CD4-positive, alpha-beta T cell treated with Interleukin-15 for 1 hour (primary cell): ENCODE results near the gene NACA2.
"Not testable (repeated sequence)": the region's sequence is repeated elsewhere in the genome, so short reads cannot be mapped to it uniquely, and the experiment has no call there.

Experiments used
- DNase-seq: peaks from one replicate; pipeline ENCODE4 v3.0.0-alpha.2; 2020

The NACA2 gene

DNA sequence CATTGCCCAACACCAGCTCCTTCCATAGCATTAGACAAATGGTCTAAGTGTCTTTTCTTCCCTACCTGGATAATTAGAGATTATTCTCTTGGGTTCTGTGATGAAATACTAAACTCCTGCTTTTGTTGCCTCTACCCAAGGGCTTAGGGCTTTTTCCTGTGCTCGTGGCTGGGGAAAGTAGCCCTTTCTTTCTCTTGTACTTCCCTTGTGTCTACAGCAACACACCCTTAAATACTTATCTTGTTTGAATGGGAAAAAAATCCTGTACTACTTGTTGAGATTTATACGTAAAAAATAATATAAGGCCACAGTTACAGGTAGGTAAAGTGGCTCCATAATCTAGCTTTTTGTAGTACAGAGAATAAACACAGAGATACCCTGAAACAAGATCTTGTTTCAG lies 7.0 kb upstream of the NACA2 start:
- DNase-seq, result no peak

DNA sequence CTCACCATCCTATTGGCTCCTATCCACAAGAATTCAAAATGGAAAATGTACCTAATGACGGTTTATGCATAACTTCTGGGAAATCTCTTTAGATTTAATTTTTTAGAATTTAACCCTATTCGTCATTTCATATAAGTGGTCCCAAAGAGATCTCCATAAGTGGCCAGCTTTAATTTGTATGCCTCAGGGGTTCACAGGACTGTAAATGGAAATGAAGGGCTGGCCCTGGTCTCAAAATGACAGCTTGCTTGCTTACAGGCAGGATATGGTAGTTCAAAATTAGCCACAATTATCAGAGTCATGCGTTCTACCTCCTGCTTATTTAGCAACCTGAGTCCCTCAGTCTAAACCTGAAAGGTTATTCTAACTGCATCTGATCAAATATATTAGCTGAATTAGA lies 6.6 kb upstream of the NACA2 start:
- no peak for DNase-seq

DNA sequence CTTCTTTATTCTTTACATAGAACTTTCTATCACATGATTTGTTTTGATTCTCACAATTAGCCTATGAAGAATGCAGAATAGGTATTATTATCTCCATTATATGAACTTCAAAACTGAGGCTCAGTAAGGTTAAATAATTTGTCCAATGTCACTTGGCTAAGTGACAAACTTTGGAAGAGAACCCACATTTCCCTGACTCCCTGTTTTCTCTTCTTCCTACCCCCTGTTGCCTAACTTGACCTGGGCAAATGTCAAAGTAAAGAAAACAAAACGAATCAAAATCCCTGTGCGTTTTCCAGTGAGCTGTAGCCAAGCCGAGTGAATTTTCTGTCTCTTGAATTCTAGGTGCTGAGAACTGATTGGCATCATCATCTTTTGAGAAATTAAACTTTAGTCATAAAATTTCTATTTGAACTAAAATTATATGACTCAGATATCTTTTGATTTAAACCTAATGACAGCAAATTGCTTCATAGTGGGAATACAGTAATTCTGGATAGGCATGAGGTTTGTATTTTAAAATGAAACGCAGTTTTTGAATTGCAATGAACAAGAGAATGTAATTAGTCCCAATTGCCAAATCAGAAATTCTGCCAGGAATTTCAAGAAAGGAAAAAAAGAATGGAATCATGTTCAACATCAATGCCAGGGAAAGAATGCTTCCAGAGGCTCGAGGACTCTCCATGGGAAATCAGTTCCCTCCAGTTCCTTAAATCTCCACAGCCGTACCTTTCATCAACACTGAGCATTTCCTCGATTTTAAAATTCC lies 4.6 kb upstream of the NACA2 start:
- no peak for DNase-seq

DNA sequence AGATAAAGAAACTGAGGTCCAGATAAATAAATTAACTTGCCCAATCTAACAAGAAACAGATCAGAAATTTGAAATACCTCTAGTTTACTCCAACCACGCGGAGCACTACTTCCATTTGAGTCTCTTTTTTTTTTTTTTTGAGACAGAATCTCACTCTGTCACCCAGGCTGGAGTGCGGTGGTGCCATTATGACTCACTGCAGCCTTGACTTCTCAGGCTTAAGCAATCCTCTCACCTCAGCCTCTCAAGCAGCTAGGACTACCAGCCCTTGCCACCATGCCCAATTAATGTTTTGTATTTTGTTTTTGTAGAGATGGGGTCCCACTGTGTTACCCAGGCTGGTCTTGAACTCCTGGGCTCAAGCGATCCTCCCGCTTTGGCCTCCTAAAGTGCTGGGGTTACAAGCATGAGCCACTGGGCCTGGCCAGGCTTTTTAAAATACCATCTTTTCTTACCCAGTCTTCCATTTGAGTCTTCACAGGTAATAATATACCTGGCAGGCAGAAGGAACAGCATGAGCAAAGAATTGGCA lies 3.3 kb upstream of the NACA2 start:
- DNase-seq, result no peak

DNA sequence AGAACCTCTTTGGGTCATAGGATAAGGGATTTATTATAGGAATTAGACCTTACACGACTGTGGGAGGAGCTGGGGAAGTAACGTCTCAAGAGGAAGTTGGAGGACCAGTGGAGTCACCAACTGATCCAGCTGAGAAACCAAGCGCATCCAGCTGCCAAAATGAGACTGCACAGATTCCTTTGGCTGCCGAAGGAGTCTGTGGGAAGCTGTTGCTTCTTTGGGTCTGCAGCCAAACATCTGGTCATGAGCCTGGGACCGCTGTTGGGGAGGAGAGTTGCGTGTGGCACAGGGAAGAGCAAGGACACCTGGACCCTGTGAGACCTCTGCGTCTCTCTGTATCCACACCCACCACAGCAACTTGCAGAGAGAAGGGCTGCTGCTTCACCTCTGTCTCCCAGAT lies 2.4 kb upstream of the NACA2 start:
- no peak for DNase-seq

DNA sequence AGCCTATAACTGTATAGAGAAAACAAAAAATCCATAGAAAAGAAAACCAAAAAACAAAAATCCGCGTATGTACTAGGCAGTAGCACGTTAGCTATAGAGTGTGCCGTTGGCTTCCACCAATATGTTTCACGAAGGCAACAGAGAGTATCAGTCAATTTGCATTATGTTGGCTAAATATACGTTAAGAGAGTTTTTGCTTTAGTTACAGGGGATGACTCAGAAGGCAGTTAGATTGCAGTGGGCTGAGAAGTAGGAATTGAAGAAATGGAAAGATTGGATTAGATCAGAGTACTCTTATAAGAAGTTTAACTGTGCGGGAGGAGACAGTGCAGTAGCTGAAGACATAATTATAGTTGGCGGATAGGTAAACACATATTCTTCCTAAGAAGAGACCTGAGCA lies 911 bp upstream of the NACA2 start:
- DNase-seq, result no peak

DNA sequence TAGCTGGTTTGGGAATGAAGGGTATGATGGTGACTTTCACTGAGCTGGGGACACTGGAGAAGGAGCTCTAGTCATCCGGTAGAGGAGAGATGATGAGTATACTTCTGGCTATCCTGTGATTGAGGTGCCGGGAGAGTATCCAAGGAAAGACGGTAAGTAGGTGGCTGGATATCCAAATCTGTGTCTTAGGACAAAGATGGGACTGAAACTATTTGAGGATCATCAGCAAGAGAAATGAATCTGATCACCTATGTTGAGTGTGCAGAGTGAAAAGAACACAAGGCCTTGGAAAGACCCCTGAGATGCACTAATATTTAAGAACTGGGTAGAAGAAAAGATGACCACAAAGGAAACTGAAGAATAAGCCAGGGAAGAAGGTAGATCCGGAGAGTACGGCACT lies 1.0 kb downstream of the NACA2 start:
- no peak for DNase-seq

DNA sequence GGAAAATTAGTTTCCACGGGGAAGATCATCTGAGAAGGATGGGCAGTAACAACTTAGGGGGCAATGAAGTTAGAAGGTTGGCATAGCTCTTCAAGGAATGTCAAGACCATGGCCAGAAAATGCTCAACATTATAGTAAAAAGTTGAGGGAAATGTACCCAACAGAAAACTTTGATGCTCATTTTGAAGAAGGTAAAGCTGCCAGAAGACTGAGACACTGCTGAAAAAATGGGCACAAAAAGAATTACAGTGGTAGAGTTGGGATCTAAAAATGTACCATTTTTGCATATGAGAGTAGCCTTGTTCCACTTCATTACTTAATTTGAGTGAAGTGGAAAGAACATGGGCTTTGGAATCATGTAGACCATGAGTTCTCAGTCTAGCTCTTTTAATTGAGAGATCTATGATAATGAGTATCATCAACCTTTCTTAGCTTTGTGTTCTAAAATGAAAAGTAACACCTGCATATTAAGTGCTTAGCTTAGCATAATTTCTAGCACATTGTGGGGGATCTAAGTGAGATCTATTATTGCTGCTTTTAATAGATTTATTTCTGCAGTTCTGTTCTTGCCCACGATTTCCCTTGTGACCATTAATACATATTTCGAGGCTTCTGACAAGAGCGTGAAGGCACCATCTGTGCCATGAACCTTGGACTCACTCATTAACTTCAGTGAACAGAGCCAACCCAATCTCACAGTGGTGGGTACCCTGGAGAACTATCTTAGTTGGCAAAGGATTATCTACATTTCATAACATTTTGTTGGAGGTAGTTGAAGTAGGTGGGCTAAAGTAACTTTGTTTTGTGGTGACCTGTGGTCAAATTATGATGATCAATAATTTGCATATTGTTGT lies 3.0 kb downstream of the NACA2 start:
- DNase-seq, result no peak

DNA sequence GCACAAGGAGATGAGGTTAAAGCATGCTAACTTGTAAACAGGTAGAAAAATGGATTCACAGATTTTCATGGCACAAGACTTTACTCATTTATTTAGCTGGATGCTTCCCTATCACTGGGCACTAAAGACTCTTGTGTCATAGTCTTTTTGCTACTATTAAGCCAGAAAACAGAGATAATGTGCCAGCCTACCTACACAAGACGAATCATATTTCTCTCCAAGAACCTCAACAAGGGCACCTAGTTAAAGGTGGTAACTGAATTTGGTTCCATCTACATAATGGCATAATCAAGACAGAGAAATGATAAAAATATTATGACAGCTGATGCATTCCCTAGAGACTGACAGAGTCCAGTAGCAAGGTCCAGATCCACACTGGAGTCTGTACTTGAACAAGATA lies 3.8 kb downstream of the NACA2 start:
- no peak for DNase-seq

DNA sequence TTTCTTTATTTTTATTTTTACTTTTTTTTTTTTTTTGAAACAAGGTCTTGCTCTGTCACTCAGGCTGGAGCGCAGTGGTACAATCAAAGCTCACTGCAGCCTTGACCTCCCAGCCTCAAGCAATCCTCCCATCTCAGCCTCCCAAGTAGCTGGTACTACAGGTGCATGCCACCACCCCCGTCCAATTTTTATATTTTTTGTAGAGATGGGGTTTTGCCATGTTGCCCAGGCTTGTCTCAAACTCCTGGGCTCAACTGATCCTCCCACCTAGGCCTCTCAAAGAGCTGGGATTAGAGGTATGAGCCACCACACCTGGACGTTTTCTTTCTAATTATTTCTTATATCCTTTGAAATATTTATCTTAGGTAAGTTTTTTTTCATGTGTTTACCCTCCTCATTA lies 4.4 kb downstream of the NACA2 start:
- DNase-seq, result not testable (repeated sequence)

DNA sequence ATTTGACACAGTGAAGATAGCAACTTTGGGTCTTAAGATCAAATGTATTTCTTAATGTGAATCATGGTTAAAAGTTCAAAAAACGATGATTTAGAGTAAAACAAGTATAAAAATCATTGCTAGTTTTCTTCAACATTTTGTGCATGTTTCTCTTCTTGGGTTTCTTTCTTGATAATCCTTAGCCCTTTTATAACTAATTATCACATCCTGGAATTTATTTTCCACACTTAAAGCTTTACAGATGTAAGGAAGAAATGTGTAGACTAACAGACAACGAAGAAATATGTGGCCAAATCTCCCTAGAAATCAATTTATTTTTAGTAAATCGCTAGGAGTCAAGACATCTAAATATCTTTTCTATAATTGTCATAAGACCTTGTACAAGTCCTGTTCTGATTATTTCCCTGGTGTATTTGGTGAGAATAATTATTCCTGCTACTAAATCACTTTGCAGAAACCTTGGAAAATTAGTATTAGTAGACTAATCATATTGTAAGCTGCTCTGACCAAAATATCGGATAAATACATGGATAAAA lies 4.9 kb downstream of the NACA2 start:
- no peak for DNase-seq

DNA sequence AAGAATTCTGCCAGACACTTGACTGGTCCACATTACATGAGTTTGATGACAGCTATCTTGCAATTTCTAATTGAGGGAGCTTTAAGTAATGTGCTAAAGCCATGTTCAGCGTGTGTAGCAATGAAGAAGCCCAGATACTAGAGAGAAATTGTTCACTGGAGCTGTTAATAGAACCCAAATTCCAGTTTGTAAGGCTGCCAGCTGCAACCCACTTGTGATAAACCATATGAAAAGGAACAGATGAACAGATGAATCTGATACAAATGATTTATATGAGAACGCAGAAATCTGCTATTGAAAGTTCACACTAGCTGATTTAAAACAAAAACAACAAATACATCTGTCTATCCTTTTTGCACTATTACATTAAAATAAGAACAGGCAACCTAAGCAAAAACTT lies 6.2 kb downstream of the NACA2 start:
- no peak for DNase-seq

DNA sequence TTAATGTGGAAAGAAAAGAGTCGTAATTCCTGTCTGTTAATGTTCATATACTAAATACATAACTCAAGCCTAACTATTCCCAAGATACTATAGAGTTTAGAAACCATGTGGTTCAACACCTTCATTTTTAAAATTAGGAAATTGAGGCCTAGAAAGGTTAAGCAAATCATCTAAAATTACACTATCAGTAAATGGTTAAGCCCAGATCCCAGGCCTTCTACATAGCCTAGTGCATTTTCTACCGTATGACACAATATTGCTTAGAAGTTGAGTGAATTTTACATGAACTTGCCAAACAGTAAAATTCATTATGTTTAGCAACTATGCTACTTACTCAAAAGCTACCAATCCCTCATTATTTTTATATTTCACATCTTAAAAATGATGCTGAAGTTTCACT lies 6.8 kb downstream of the NACA2 start:
- DNase-seq, result no peak

DNA sequence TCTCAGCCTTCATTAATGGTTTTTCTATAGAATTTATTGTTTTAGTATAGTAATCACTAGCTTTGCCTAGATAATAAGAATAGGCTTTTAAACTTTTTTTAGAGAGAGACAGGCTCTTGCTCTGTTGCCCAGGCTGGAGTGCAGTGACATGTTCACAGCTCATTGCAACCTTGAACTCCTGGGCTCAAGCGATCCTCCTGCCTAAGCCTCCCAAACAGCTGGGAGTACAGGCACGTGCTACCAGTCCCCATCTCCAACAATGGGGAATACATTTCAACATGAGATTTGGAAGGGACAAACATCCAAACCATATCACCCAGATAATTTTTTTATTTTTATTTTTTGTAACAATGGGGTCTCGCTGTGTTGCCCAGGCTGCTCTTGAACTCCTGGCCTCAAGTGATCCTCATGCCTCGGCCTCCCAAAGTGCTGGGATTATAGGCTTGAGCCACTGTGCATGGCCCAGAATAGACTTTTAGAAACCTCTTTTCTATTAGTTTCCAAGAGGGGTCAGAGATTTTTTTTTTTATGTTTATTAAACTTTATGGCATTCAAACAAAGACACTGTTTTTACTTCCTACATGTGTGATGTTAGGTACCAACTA lies 7.3 kb downstream of the NACA2 start:
- DNase-seq, result no peak

DNA sequence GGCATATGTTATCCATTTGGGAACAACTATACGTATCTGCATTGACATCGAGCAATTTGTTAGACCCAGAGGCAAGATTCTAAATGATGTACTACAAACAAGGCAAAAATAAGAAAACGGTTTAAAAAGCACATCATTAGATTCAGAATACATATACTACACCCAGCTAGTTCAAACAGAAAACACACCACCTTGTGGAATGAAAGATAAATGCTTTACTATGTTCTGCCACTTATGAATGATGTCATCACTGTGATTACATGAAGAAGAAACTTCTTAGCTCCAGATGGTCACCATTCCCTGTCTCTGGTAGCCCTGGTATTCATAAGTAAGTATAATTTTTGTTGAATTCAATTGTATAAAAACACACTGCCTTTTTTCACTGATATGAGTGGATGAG lies 7.8 kb downstream of the NACA2 start:
- no peak for DNase-seq

DNA sequence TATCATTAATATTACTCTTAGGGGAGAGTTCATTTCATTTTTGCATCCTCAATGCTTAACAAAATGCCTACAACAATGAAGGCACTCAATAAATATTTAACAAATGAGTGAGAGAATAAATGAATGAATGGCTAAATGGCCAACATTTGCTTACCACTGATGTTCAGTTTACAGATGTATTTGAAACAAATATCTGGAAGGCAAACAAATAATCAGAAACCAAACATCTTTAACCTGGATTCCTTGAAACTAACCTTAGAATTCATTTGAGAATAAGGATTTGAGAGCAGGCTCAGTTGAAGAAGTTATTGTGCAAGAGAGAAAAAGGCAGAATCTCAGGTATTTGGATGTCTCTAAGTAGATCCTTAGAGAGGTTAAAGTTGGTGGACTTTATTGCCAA lies 8.4 kb downstream of the NACA2 start:
- no peak for DNase-seq

DNA sequence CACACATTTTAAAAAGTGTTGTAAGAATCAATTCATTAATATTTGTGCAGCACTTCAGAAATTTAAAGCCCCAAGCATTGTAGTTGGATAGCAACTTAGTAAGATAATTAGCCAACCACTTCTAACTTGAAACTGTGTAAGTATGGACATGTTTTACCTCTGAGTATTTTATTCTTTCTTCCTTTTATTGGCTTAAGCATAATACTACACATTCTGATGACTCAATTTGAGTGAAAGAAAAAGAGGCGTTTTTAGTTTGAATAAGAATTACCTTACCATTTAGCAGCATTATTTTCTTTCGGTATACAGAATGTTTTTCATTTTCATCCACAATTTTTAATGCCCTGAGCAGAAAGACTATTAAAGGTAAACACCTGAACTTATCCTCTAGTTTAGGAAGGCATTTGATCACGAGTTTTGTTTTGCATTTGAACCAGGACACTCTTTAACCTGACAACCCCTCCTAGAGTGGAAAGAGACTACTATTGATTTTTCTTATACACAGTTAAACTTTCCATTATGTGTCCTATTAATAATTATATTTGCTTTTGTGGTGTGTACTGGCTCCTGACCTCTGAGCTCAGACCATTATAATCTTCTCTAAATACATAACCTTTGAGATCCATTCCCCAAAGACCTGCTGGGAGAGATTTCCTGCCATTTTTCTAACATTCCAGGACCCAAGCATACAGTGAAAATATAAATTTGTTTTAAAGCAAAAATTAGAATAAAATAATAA lies 9.2 kb downstream of the NACA2 start:
- DNase-seq, result no peak

DNA sequence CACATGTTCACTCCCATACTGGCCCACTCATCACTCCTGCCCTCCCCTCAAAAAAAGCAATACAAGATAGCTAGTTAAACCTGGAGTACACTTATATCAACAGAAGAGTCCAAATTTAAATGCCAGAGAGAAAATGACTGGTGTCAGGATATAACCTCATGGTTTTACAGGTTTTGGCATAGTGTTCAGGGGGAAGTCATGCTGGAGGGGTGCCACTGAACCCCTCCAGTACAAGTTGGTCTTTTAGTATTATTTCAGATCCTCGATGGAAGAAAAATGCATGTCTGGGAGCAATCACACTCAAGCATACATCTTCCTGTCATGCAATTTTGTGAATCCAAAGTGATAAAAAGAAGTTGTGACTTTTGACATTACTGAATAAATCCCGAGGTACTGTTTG lies 10.5 kb downstream of the NACA2 start:
- no peak for DNase-seq

DNA sequence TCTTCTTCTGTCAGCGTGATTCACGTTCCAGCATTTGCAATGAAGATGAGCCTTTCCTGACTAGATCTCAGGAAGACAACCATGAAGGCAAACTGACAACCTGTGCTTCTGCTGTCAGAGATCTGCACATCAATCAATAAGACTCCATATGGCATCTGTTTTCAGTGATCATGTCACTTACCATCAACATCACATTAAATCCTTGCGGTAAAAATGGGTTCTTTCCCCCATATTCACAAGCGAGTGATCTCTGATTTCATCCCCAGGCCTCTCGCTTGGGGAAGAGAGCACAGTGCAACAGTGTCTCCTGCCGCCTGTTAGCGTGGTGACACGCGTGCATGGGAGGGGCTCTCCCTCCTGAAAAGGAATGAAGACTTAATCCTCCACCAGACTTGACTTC lies 11.1 kb downstream of the NACA2 start:
- DNase-seq, result no peak

DNA sequence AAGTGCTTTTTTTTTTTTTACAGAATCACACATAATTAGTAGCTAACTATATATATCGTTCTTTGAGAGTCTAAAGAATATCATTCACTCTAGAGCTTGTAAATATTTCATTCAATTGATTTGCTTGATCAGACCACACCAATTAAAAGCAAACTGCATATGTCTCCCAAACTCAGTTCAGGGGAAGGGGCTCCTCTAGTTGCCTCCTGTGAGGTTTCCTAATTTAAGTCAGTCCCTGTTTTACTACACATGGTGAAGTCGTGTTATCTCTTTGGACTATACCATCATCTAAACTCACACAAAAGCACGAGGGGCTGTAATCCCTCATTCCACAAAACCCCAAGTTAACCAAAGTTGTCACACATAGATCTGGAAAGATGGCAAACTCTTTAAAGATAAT lies 11.7 kb downstream of the NACA2 start:
- no peak for DNase-seq

DNA sequence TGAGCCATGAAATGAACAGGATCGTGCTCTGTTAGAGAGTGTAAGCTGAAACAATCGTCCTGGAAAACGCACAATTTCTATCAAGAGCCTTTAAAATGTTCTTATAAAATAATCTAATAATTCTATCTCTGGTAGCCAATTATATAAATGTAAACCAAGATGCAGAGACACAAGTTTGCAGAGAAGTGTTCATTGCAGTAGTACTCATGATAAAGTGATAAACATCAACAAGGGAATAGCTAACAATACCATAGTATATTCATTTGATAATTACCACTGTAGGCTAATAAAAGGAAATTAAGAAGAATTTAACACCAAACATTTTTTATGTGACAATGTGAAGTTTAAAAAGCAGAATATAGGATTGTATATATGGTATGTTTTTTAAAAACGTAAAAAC lies 12.4 kb downstream of the NACA2 start:
- no peak for DNase-seq

DNA sequence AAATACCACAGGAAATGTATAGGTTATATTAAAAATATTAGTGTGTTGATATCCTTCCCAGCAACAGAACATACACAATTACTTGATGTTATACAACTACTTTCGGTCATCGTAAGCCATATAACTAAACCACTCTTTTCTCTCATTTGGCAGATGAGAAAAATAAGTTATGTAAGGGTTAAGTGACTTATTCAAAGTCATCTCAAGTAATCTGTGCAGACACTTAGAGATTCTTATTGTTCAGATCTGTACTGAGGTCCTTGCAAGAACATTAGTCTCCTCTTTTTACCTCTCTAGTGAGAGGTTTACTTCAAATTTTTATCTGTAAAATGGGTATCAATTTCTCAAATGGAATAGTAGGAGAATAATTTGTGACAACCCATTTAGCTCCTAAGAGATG lies 15.0 kb downstream of the NACA2 start:
- no peak for DNase-seq
